Hepatocyte (in vitro differentiated cells): ENCODE results near the gene PFKM. TPM values are rescaled to one million over a fixed set of nuclear protein-coding genes. Genes with fewer than 3 reads are reported as not detected.

ENCODE experiments used
- DNase-seq: peaks from one replicate; pipeline ENCODE4 v3.0.0-alpha.2; 2016; ENCODE audit warnings: low spot score
- H2AFZ ChIP-seq: fragments of 200-600 bp; sonication (generic); 2 replicates; pipeline ENCODE4 v1.6.0; 2016; ENCODE audit warnings: antibody characterized with exemption, mild to moderate bottlenecking
- H3K27ac ChIP-seq: fragments of 200-600 bp; sonication (generic); 2 replicates; pipeline ENCODE4 v1.5.1; 2016; ENCODE audit warnings: mild to moderate bottlenecking
- H3K27me3 ChIP-seq: fragments of 200-600 bp; sonication (generic); 2 replicates; pipeline ENCODE4 v1.6.1; 2016
- H3K36me3 ChIP-seq: fragments of 200-600 bp; sonication (generic); replicated peaks from 2 replicates; pipeline ENCODE4 v1.5.1; 2016; ENCODE audit warnings: low read depth; ENCODE audit not compliant: insufficient read depth
- H3K4me1 ChIP-seq: fragments of 200-600 bp; sonication (generic); 2 replicates; pipeline ENCODE4 v1.5.1; 2016; ENCODE audit warnings: mild to moderate bottlenecking, moderate library complexity; ENCODE audit not compliant: insufficient read depth
- H3K4me2 ChIP-seq: fragments of 200-600 bp; sonication (generic); 2 replicates; pipeline ENCODE4 v1.6.0; 2016
- H3K4me3 ChIP-seq: fragments of 200-600 bp; sonication (generic); 2 replicates; pipeline ENCODE4 v1.5.1; 2016; ENCODE audit warnings: mild to moderate bottlenecking
- H3K79me2 ChIP-seq: fragments of 200-600 bp; sonication (generic); 2 replicates; pipeline ENCODE4 v1.6.0; 2017; ENCODE audit warnings: mild to moderate bottlenecking
- H3K9me2 ChIP-seq: fragments of 200-600 bp; sonication (generic); replicated peaks from 2 replicates; pipeline ENCODE4 v1.6.0; 2017; ENCODE audit warnings: mild to moderate bottlenecking; ENCODE audit not compliant: insufficient read depth
- H3K9me3 ChIP-seq: fragments of 200-600 bp; sonication (generic); 2 replicates; pipeline ENCODE4 v1.5.1; 2016; ENCODE audit warnings: low read depth, mild to moderate bottlenecking
- H4K20me1 ChIP-seq: fragments of 200-600 bp; sonication (generic); 2 replicates; pipeline ENCODE4 v1.6.0; 2016; ENCODE audit warnings: mild to moderate bottlenecking; ENCODE audit not compliant: insufficient read depth, poor library complexity, severe bottlenecking
- CTCF ChIP-seq: fragments of 200-600 bp; sonication (generic); IDR thresholded peaks from 2 replicates; pipeline ENCODE4 v1.5.1; 2016; ENCODE audit warnings: antibody characterized with exemption, mild to moderate bottlenecking; ENCODE audit not compliant: poor library complexity
- EZH2 ChIP-seq: fragments of 200-600 bp; sonication (generic); IDR thresholded peaks from 2 replicates; pipeline ENCODE4 v1.6.1; 2016; ENCODE audit warnings: antibody characterized with exemption, mild to moderate bottlenecking, borderline replicate concordance
- EZH2phosphoT487 ChIP-seq: fragments of 200-600 bp; sonication (generic); IDR thresholded peaks from one replicate; pipeline ENCODE4 v1.6.1; 2018; ENCODE audit warnings: antibody characterized with exemption, mild to moderate bottlenecking, low read depth, moderate library complexity; ENCODE audit not compliant: unreplicated experiment, severe bottlenecking
- WGBS: methylation state at CpG from one replicate; pipeline ENCODE4 v1.1.6; 2016; ENCODE audit warnings: low lambda C conversion rate; ENCODE audit errors: missing lambda C conversion rate; 5-methylcytosine and 5-hydroxymethylcytosine counted together
- polyA plus RNA-seq: library from polyadenylated mRNA; unstranded; fragments of >200 nt; fragmentation: Nextera tagmentation; extraction: Ambion mirVana; gene quantifications from 2 replicates; pipeline ENCODE4 v1.2.1, GENCODE V29; 2016
- total RNA-seq: library from RNA; depleted of rRNA; stranded (reverse); fragments of >200 nt; gene quantifications from 2 replicates; pipeline ENCODE4 v1.2.3, GENCODE V29; 2014

The PFKM gene
- total and polyA plus RNA-seq, 2 experiments from 2014 or later: 49.1 to 51.9 TPM

GRCh38 chr12:48071808-48072207, 47.4 kb upstream of the PFKM start:
- Histone ChIP-seq H3K27me3 (no peaks in the 10 kb centered on the region), H2AFZ (no peak overlapping the region), H3K79me2 (no peaks in the 10 kb centered on the region), H3K9me2 (no peaks in the 10 kb centered on the region), H3K4me3 (no peak overlapping the region), H3K4me1 (no peaks in the 10 kb centered on the region), H3K9me3 (no peaks in the 10 kb centered on the region), H3K4me2 (no peak overlapping the region), H4K20me1 (no peaks in the 10 kb centered on the region), H3K36me3 (no peaks in the 10 kb centered on the region), H3K27ac (no peak overlapping the region)
- 100% methylated on average over 2 of the region's 2 CpGs for WGBS
- no peak for DNase-seq
- no peak for TF ChIP-seq EZH2phosphoT487
- TF ChIP-seq CTCF: no peak
- no peak for TF ChIP-seq EZH2

GRCh38 chr12:48072266-48072665, 46.9 kb upstream of the PFKM start:
- Histone ChIP-seq H3K9me3 (no peaks in the 10 kb centered on the region), H4K20me1 (no peaks in the 10 kb centered on the region), H3K79me2 (no peaks in the 10 kb centered on the region), H3K27me3 (no peaks in the 10 kb centered on the region), H3K36me3 (no peaks in the 10 kb centered on the region), H3K4me2 (no peak overlapping the region), H3K4me1 (no peaks in the 10 kb centered on the region), H3K4me3 (no peak overlapping the region), H3K27ac (no peak overlapping the region), H3K9me2 (no peaks in the 10 kb centered on the region), H2AFZ (no peak overlapping the region)
- WGBS: 92% methylated on average over 3 of the region's 3 CpGs
- DNase-seq: no peak
- TF ChIP-seq EZH2phosphoT487: no peak
- no peak for TF ChIP-seq CTCF
- no peak for TF ChIP-seq EZH2

GRCh38 chr12:48074266-48074665, 44.9 kb upstream of the PFKM start:
- H3K27ac ChIP-seq: no peak overlapping the region
- H3K9me3 ChIP-seq: no peaks in the 10 kb centered on the region
- H3K4me3 ChIP-seq: no peak overlapping the region
- no peaks in the 10 kb centered on the region for H3K27me3 ChIP-seq
- no peak for DNase-seq
- H3K36me3 ChIP-seq: no peaks in the 10 kb centered on the region
- H2AFZ ChIP-seq: no peak overlapping the region
- TF ChIP-seq EZH2: no peak
- TF ChIP-seq EZH2phosphoT487: no peak
- no peak for TF ChIP-seq CTCF
- no peaks in the 10 kb centered on the region for H3K9me2 ChIP-seq
- 90% methylated on average over 1 of the region's 1 CpG for WGBS
- no peaks in the 10 kb centered on the region for H3K4me1 ChIP-seq
- no peak overlapping the region for H3K4me2 ChIP-seq
- no peaks in the 10 kb centered on the region for H3K79me2 ChIP-seq
- no peaks in the 10 kb centered on the region for H4K20me1 ChIP-seq

- no peaks in the 10 kb centered on the region for H3K9me3 ChIP-seq
- H3K27me3 ChIP-seq: no peaks in the 10 kb centered on the region
- TF ChIP-seq CTCF (no peak), EZH2phosphoT487 (no peak)
- 96% methylated on average over 1 of the region's 1 CpG for WGBS
- H3K4me2 ChIP-seq: no peak overlapping the region
- H3K36me3 ChIP-seq: no peaks in the 10 kb centered on the region
- no peak overlapping the region for H2AFZ ChIP-seq
- no peaks in the 10 kb centered on the region for H3K79me2 ChIP-seq
- H3K4me1 ChIP-seq: no peaks in the 10 kb centered on the region
- H3K9me2 ChIP-seq: no peaks in the 10 kb centered on the region
- H4K20me1 ChIP-seq: no peaks in the 10 kb centered on the region
- no peak for DNase-seq
- no peak overlapping the region for H3K27ac ChIP-seq
- H3K4me3 ChIP-seq: no peak overlapping the region
These were observed 43.3 kb upstream of the PFKM start for GRCh38 chr12:48075832-48076231.
